ENCODE data around the gene ACP2.

ACP2 gene

GRCh38 chr11:47248664-47249377 lies at the start of gene ACP2:
TSS of gene ACP2 (minus strand) at chr11:47248814. CDS start at chr11:47248789, 25 bp downstream.
- peak; percentile 52 for DNase-seq (ENCODE audit: low read depth)

- no peak for DNase-seq (ENCODE audit: low read depth)
Observed at GRCh38 chr11:47296045-47296444, 47.4 kb upstream of the ACP2 start.

GRCh38 chr11:47295385-47295784 lies 46.8 kb upstream of the ACP2 start:
- DNase-seq (ENCODE audit: low read depth), result no peak

- no peak for DNase-seq (ENCODE audit: low read depth)
Observed at GRCh38 chr11:47289856-47290255, 41.2 kb upstream of the ACP2 start.

GRCh38 chr11:47288066-47288465 lies 39.5 kb upstream of the ACP2 start:
- DNase-seq (ENCODE audit: low read depth), result no peak

GRCh38 chr11:47285969-47286770 lies 37.6 kb upstream of the ACP2 start:
- no peak for DNase-seq (ENCODE audit: low read depth)

GRCh38 chr11:47284151-47284550 lies 35.5 kb upstream of the ACP2 start:
- no peak for DNase-seq (ENCODE audit: low read depth)

- no peak for DNase-seq (ENCODE audit: low read depth)
Observed at GRCh38 chr11:47282462-47282861, 33.8 kb upstream of the ACP2 start.

- DNase-seq (ENCODE audit: low read depth), result no peak
Observed at GRCh38 chr11:47280860-47281259, 32.2 kb upstream of the ACP2 start.

GRCh38 chr11:47280099-47280498 lies 31.5 kb upstream of the ACP2 start:
- DNase-seq (ENCODE audit: low read depth), result no peak

GRCh38 chr11:47278769-47279168 lies 30.2 kb upstream of the ACP2 start:
- DNase-seq (ENCODE audit: low read depth), result no peak

GRCh38 chr11:47278058-47278457 lies 29.4 kb upstream of the ACP2 start:
- no peak for DNase-seq (ENCODE audit: low read depth)

GRCh38 chr11:47276923-47277322 lies 28.3 kb upstream of the ACP2 start:
- no peak for DNase-seq (ENCODE audit: low read depth)

GRCh38 chr11:47274495-47275235 lies 26.1 kb upstream of the ACP2 start:
- DNase-seq (ENCODE audit: low read depth), result no peak

- DNase-seq (ENCODE audit: low read depth), result no peak
Observed at GRCh38 chr11:47272706-47273105, 24.1 kb upstream of the ACP2 start.

- no peak for DNase-seq (ENCODE audit: low read depth)
Observed at GRCh38 chr11:47271961-47272661, 23.5 kb upstream of the ACP2 start.

- no peak for DNase-seq (ENCODE audit: low read depth)
Observed at GRCh38 chr11:47271328-47271727, 22.7 kb upstream of the ACP2 start.

- DNase-seq (ENCODE audit: low read depth), result peak; percentile 30
Observed at GRCh38 chr11:47270331-47271271, 22.0 kb upstream of the ACP2 start.

- peak; percentile 50 for DNase-seq (ENCODE audit: low read depth)
Observed at GRCh38 chr11:47269829-47270305, 21.3 kb upstream of the ACP2 start, which contains the start of gene MADD. TSS of gene MADD (plus strand) at chr11:47270133.

GRCh38 chr11:47269002-47269828 lies 20.6 kb upstream of the ACP2 start:
- DNase-seq (ENCODE audit: low read depth), result peak; percentile 54

Data from HS-5 (cell line).